HG02885 (cell line): ENCODE measurements around the gene GLS.
"Not testable (repeated sequence)": the region's sequence is repeated elsewhere in the genome, so short reads cannot be mapped to it uniquely, and the experiment has no call there.

Source experiments
- ATAC-seq: cut with Tn5 transposase; IDR thresholded peaks from one replicate; pipeline ENCODE4 v1.9.1; 2021; ENCODE audit warnings: mild to moderate bottlenecking; ENCODE audit not compliant: unreplicated experiment, poor library complexity

The GLS gene

GRCh38 chr2:190880378-190881083 is at the start of gene GLS:
GLS (plus strand) TSS chr2:190880821; CDS start chr2:190881085, 264 bp downstream.
- peak; percentile 71 for ATAC-seq

- ATAC-seq = no peak
Observed at GRCh38 chr2:190831941-190832340, 48.7 kb upstream of the GLS start.

GRCh38 chr2:190834890-190835208 is 45.8 kb upstream of the GLS start:
- ATAC-seq = no peak

- no peak for ATAC-seq
Observed at GRCh38 chr2:190835303-190835930, 45.2 kb upstream of the GLS start.

GRCh38 chr2:190836767-190837166 is 43.9 kb upstream of the GLS start:
- ATAC-seq = no peak

GRCh38 chr2:190837420-190837819 is 43.2 kb upstream of the GLS start:
- no peak for ATAC-seq

- ATAC-seq = no peak
Observed at GRCh38 chr2:190837952-190838361, 42.7 kb upstream of the GLS start.

GRCh38 chr2:190838492-190838910 is 42.1 kb upstream of the GLS start:
- no peak for ATAC-seq

- ATAC-seq = no peak
Observed at GRCh38 chr2:190840569-190841172, 40.0 kb upstream of the GLS start.

GRCh38 chr2:190841707-190842505 is 38.7 kb upstream of the GLS start:
- ATAC-seq = no peak

- no peak for ATAC-seq
Observed at GRCh38 chr2:190842606-190843104, 38.0 kb upstream of the GLS start.

GRCh38 chr2:190843890-190844699 is 36.5 kb upstream of the GLS start:
- peak; percentile 97 for ATAC-seq

GRCh38 chr2:190844700-190845401 is 35.8 kb upstream of the GLS start:
- ATAC-seq = no peak

GRCh38 chr2:190846746-190847145 is 33.9 kb upstream of the GLS start:
- ATAC-seq = no peak

GRCh38 chr2:190847504-190848081 is 33.0 kb upstream of the GLS start:
- ATAC-seq = no peak

- no peak for ATAC-seq
Observed at GRCh38 chr2:190849774-190850173, 30.8 kb upstream of the GLS start.

GRCh38 chr2:190853022-190853421 is 27.6 kb upstream of the GLS start:
- ATAC-seq = not testable (repeated sequence)

- ATAC-seq = peak; percentile 78
Observed at GRCh38 chr2:190853531-190854383, 26.9 kb upstream of the GLS start.
